ENCODE measurements around the gene COL11A2.

Gene COL11A2

GRCh38 chr6:33124947-33125346 lies 67.3 kb downstream of the COL11A2 start:
- no peak for DNase-seq (ENCODE audit: extremely low spot score)
- ChIA-PET POLR2A (no interaction called here), CTCF (interaction anchor here (0.6 to 3.6 kb wide), 4 partner anchors 25 to 182 kb away, joined by 3 to 19 read pairs (median 10); no protein-coding TSS in a partner anchor)
- no peak for TF ChIP-seq FOXA1 (IDR thresholded peaks at IDR 0.05)
- no peak for TF ChIP-seq CTBP1 (IDR thresholded peaks at IDR 0.05; ENCODE audit: borderline replicate concordance)
- TF ChIP-seq FOXK2 (IDR thresholded peaks at IDR 0.05), result no peak
- TF ChIP-seq BHLHE40 (IDR thresholded peaks at IDR 0.05; ENCODE audit: borderline replicate concordance), result no peak
- TF ChIP-seq ARNT (IDR thresholded peaks at IDR 0.05), result no peak
- no peak for TF ChIP-seq SUZ12 (IDR thresholded peaks at IDR 0.05)
- no peak for TF ChIP-seq FOXM1 (IDR thresholded peaks at IDR 0.05; ENCODE audit: borderline replicate concordance)
- TF ChIP-seq ZNF384 (IDR thresholded peaks at IDR 0.05), result no peak
- TF ChIP-seq, protein P1, sequence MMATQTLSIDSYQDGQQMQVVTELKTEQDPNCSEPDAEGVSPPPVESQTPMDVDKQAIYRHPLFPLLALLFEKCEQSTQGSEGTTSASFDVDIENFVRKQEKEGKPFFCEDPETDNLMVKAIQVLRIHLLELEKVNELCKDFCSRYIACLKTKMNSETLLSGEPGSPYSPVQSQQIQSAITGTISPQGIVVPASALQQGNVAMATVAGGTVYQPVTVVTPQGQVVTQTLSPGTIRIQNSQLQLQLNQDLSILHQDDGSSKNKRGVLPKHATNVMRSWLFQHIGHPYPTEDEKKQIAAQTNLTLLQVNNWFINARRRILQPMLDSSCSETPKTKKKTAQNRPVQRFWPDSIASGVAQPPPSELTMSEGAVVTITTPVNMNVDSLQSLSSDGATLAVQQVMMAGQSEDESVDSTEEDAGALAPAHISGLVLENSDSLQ (IDR thresholded peaks at IDR 0.05), result no peak
- no peak for TF ChIP-seq HDGF (IDR thresholded peaks at IDR 0.05; ENCODE audit: borderline replicate concordance)
- TF ChIP-seq LEF1 (IDR thresholded peaks at IDR 0.05; ENCODE audit: borderline replicate concordance), result no peak
- no peak for TF ChIP-seq NFRKB (IDR thresholded peaks at IDR 0.05)
- no peak for TF ChIP-seq L3MBTL2 (conservative IDR thresholded peaks at IDR 0.05)

DNA sequence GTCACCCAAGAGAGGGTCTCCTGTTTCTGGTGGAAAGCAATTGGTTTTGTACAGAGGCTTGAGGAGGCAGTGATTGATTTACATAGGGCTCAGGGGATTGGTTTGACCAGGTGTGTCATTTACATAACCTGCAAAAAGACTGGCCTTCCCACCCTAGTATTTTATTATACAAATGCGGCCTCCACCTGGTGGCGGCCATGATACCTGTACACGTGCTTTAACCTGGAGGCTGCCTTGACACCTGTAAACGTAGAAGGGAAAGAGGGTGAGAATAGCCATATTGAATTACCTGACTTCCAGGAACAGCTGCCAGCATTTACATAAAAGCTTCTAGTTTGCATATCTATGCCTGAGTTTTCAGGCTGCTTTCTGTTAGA lies 67.8 kb downstream of the COL11A2 start:
- no peak for DNase-seq (ENCODE audit: extremely low spot score)
- TF ChIP-seq BHLHE40 (IDR thresholded peaks at IDR 0.05; ENCODE audit: borderline replicate concordance), result no peak
- TF ChIP-seq ELF4 (IDR thresholded peaks at IDR 0.05), result no peak
- TF ChIP-seq HDGF (IDR thresholded peaks at IDR 0.05; ENCODE audit: borderline replicate concordance), result no peak
- no peak for TF ChIP-seq FOXM1 (IDR thresholded peaks at IDR 0.05; ENCODE audit: borderline replicate concordance)
- TF ChIP-seq FOXA1 (IDR thresholded peaks at IDR 0.05), result no peak
- no peak for TF ChIP-seq TARDBP (IDR thresholded peaks at IDR 0.05)
- no peak for TF ChIP-seq FOXK2 (IDR thresholded peaks at IDR 0.05)
- TF ChIP-seq NFRKB (IDR thresholded peaks at IDR 0.05), result no peak
- TF ChIP-seq ARNT (IDR thresholded peaks at IDR 0.05), result no peak
- TF ChIP-seq, protein P1 (IDR thresholded peaks at IDR 0.05), result no peak
- TF ChIP-seq ZNF384 (IDR thresholded peaks at IDR 0.05), result no peak
- no peak for TF ChIP-seq SUZ12 (IDR thresholded peaks at IDR 0.05)
- no peak for TF ChIP-seq CTBP1 (IDR thresholded peaks at IDR 0.05; ENCODE audit: borderline replicate concordance)
- no peak for TF ChIP-seq L3MBTL2 (conservative IDR thresholded peaks at IDR 0.05)
- TF ChIP-seq SP1 (IDR thresholded peaks at IDR 0.05), result no peak
- TF ChIP-seq LEF1 (IDR thresholded peaks at IDR 0.05; ENCODE audit: borderline replicate concordance), result no peak
- CTCF ChIA-PET, result interaction anchor here (0.6 to 3.6 kb wide), 3 partner anchors 25 to 181 kb away, joined by 3 to 19 read pairs (median 16); no protein-coding TSS in a partner anchor
- POLR2A ChIA-PET, result interaction anchor here (1.2 kb wide), 1 partner anchor 124 kb away, joined by 3 read pairs; no protein-coding TSS in a partner anchor

GRCh38 chr6:33123732-33124524 lies 68.3 kb downstream of the COL11A2 start:
- TF ChIP-seq TARDBP (IDR thresholded peaks at IDR 0.05) (no peak), L3MBTL2 (conservative IDR thresholded peaks at IDR 0.05) (peak; percentile 73)
- DNase-seq (ENCODE audit: extremely low spot score), result peak; percentile 74
- ChIA-PET CTCF (interaction anchor here (0.6 to 3.6 kb wide), 4 partner anchors 26 to 180 kb away, joined by 3 to 19 read pairs (median 10); no protein-coding TSS in a partner anchor), POLR2A (interaction anchor here (1.2 kb wide), 2 partner anchors 124 to 126 kb away, joined by 3 read pairs; no protein-coding TSS in a partner anchor)

DNA sequence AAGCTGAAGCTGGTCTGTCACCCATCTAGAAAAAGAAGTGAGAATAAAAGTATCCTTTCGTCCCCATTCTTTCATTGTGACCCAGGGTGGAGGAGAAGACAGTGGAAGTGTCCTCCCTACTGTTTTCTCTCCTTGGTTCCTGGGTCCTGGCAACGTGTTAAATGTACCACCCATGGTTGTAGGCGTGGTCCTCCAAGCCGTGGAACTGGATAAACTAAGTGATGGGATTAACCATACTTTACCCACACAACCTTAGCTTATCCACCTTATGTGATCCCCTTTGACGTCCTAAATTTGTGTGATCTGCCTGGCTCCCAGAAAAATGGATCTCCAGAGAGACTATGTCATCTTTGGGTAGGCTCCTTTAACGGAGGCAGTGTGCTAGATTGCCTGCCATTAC lies 69.1 kb downstream of the COL11A2 start:
- POLR2A ChIA-PET, result interaction anchor here (1.2 kb wide), 1 partner anchor 127 kb away, joined by 3 read pairs; no protein-coding TSS in a partner anchor
- no peak for DNase-seq (ENCODE audit: extremely low spot score)
- no peak for TF ChIP-seq ELF4 (IDR thresholded peaks at IDR 0.05)
- TF ChIP-seq, protein P1 (IDR thresholded peaks at IDR 0.05), result no peak
- TF ChIP-seq BHLHE40 (IDR thresholded peaks at IDR 0.05; ENCODE audit: borderline replicate concordance), result no peak
- no peak for TF ChIP-seq FOXM1 (IDR thresholded peaks at IDR 0.05; ENCODE audit: borderline replicate concordance)
- no peak for TF ChIP-seq FOXA1 (IDR thresholded peaks at IDR 0.05)
- TF ChIP-seq SUZ12 (IDR thresholded peaks at IDR 0.05), result no peak
- no peak for TF ChIP-seq L3MBTL2 (conservative IDR thresholded peaks at IDR 0.05)
- no peak for TF ChIP-seq LEF1 (IDR thresholded peaks at IDR 0.05; ENCODE audit: borderline replicate concordance)
- no peak for TF ChIP-seq ARNT (IDR thresholded peaks at IDR 0.05)
- TF ChIP-seq HDGF (IDR thresholded peaks at IDR 0.05; ENCODE audit: borderline replicate concordance), result no peak
- no peak for TF ChIP-seq TARDBP (IDR thresholded peaks at IDR 0.05)
- TF ChIP-seq FOXK2 (IDR thresholded peaks at IDR 0.05), result no peak
- TF ChIP-seq SP1 (IDR thresholded peaks at IDR 0.05), result no peak
- no peak for TF ChIP-seq NFRKB (IDR thresholded peaks at IDR 0.05)
- TF ChIP-seq CTBP1 (IDR thresholded peaks at IDR 0.05; ENCODE audit: borderline replicate concordance), result no peak
- CTCF ChIA-PET, result interaction anchor here (1.3 to 3.6 kb wide), 2 partner anchors 49 to 126 kb away, joined by 3 to 19 read pairs; no protein-coding TSS in a partner anchor

DNA sequence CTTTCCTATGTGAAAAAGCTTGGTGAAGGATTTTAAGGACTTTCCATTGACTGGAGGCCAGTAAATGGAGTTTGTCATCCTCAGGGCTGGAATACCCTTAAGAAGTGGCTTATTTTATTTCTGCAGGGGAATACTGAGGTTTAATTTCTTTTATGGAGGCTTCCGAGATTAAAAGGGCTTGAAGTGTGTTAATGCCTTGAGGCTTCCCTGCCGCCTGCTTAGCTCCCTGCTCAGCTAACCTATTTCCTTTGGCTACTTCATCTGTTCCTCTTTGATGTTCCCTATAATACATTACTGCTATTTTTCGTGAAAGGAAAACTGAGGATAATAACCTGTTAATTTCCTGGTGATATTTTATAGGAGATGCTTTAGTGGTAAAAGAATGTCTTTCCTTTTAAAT lies 72.3 kb downstream of the COL11A2 start:
- TF ChIP-seq HDGF (IDR thresholded peaks at IDR 0.05; ENCODE audit: borderline replicate concordance) (no peak), BHLHE40 (IDR thresholded peaks at IDR 0.05; ENCODE audit: borderline replicate concordance) (no peak), TARDBP (IDR thresholded peaks at IDR 0.05) (no peak), FOXM1 (IDR thresholded peaks at IDR 0.05; ENCODE audit: borderline replicate concordance) (no peak), ZNF384 (IDR thresholded peaks at IDR 0.05) (no peak), ARNT (IDR thresholded peaks at IDR 0.05) (no peak), L3MBTL2 (conservative IDR thresholded peaks at IDR 0.05) (no peak), FOXK2 (IDR thresholded peaks at IDR 0.05) (no peak), SP1 (IDR thresholded peaks at IDR 0.05) (no peak), ELF4 (IDR thresholded peaks at IDR 0.05) (no peak), SUZ12 (IDR thresholded peaks at IDR 0.05) (no peak), NFRKB (IDR thresholded peaks at IDR 0.05) (no peak), CTBP1 (IDR thresholded peaks at IDR 0.05; ENCODE audit: borderline replicate concordance) (no peak), LEF1 (IDR thresholded peaks at IDR 0.05; ENCODE audit: borderline replicate concordance) (no peak), FOXA1 (IDR thresholded peaks at IDR 0.05) (no peak)
- TF ChIP-seq, protein P1 (IDR thresholded peaks at IDR 0.05), result no peak
- ChIA-PET POLR2A (interaction anchor here (1.5 kb wide), 1 partner anchor 152 kb away, joined by 4 read pairs; the partner anchor contains the start of genes RPS18 and VPS52), CTCF (interaction anchor here (0.9 to 1.4 kb wide), 4 partner anchors 29 to 179 kb away, joined by 3 read pairs; partner anchors contain the start of gene RGL2)
- DNase-seq (ENCODE audit: extremely low spot score), result no peak

Measured in HEK293T (cell line).